Measurements from ENCODE around the gene CGB2.
"Not testable (repeated sequence)": the region's sequence is repeated elsewhere in the genome, so short reads cannot be mapped to it uniquely, and the experiment has no call there.

The CGB2 gene

GRCh38 chr19:49070416-49070815, 38.7 kb downstream of the CGB2 start:
- DNase-seq: no peak

- no peak for DNase-seq
These were observed 40.3 kb downstream of the CGB2 start for GRCh38 chr19:49071860-49072547.

GRCh38 chr19:49073514-49074378, 42.1 kb downstream of the CGB2 start:
- no peak for DNase-seq

GRCh38 chr19:49074869-49075268, 43.2 kb downstream of the CGB2 start:
- DNase-seq: not testable (repeated sequence)

GRCh38 chr19:49080392-49080791, 48.7 kb downstream of the CGB2 start:
- DNase-seq: no peak

GRCh38 chr19:49081273-49081672, 49.6 kb downstream of the CGB2 start:
- no peak for DNase-seq
